AG04450 (cell line): Measurements from ENCODE around the gene PAFAH1B1. TPM values are rescaled to one million over a fixed set of nuclear protein-coding genes. Genes with fewer than 3 reads are reported as not detected.

Experiments used
- CTCF ChIA-PET: fragments of 300-600, 350-600 bp; formaldehyde crosslinking; extraction: SDS; loops from one replicate; lab custom pipeline; 2022; ENCODE audit warnings: antibody characterized with exemption, inconsistent platforms; lab: Charles Lee
- POLR2A ChIA-PET: fragments of 350-600 bp; formaldehyde crosslinking; extraction: SDS; loops from one replicate; lab custom pipeline; 2021; ENCODE audit warnings: antibody characterized with exemption, inconsistent platforms; lab: Yijun Ruan, JAX
- DNase-seq: peaks from one replicate; pipeline ENCODE4 v3.0.0-alpha.2; 2011; ENCODE audit warnings: low read depth, low spot score
- H3K27ac ChIP-seq: one replicate; pipeline ENCODE4 v1.5.1; 2012; ENCODE audit warnings: low read depth, low read length, control low read depth
- H3K27me3 ChIP-seq: one replicate; pipeline ENCODE4 v1.6.0; 2012; ENCODE audit warnings: low read length; ENCODE audit not compliant: control insufficient read depth, insufficient read depth
- H3K4me3 ChIP-seq: 2 replicates; pipeline ENCODE4 v1.5.1; 2011; ENCODE audit warnings: mild to moderate bottlenecking, low read depth, low read length, control low read depth
- H3K9me3 ChIP-seq: 2 replicates; pipeline ENCODE4 v1.5.1; 2012; ENCODE audit warnings: low read length; ENCODE audit not compliant: control insufficient read depth, insufficient read depth
- CTCF ChIP-seq: IDR thresholded peaks from 2 replicates; pipeline ENCODE4 v1.5.1; 2011; ENCODE audit warnings: low read depth, low read length, control low read depth, inconsistent platforms
- polyA plus RNA-seq: library from polyadenylated mRNA; depleted of rRNA; stranded (reverse); fragments of >200 nt; gene quantifications from 2 replicates; pipeline ENCODE4 v1.2.3, GENCODE V29; 2011

The PAFAH1B1 gene
- polyA plus RNA-seq, 1 experiment: 111 TPM

DNA sequence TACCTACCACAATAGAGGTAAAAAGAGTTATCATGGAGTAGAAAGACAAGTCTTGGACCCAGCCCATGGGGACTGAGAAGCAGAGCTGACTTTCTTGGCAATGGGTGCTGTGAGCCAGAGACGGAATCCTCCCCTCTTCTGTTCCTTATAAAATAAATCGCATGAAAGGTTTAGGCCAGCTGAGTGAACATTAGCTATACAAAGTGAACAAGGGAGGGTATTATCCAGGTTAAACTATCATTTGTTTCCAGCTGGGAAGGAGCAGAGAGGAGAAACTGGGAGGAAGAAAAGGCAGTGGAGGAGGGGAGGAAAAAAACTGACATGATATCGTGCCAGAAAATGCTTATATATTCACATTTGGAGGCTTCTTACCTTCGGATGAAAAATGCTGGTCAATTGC is 13.3 kb upstream of the PAFAH1B1 start:
- Histone ChIP-seq H3K27me3 (peaks cover 9% of the 10 kb centered on the region), H3K4me3 (no peak overlapping the region), H3K27ac (no peak overlapping the region), H3K9me3 (no peaks in the 10 kb centered on the region)
- no peak for DNase-seq
- TF ChIP-seq CTCF: no peak
- POLR2A ChIA-PET: no interaction called here
- CTCF ChIA-PET: interaction anchor here (1.2 kb wide), 1 partner anchor 96 kb away, joined by 3 read pairs; no protein-coding TSS in a partner anchor

DNA sequence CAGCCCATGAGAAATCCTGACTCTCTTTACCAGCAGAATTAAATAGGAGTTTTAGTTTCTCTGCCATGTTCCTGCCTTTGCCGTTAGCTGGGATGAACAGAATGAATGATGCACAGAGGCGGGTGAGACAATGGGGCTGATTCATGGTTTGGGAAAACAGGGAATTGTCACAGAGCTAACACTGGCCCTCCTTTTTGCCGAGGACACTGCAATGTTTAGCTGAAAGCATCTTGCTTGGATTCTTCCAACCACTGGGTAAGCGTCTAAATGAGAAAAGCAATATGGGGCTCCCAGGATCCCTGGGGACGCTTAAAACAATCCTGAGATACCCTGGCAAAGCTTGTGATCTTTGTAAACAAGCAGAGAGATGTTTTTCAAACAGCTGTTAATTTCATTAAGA is 12.8 kb upstream of the PAFAH1B1 start:
- no peak for DNase-seq

DNA sequence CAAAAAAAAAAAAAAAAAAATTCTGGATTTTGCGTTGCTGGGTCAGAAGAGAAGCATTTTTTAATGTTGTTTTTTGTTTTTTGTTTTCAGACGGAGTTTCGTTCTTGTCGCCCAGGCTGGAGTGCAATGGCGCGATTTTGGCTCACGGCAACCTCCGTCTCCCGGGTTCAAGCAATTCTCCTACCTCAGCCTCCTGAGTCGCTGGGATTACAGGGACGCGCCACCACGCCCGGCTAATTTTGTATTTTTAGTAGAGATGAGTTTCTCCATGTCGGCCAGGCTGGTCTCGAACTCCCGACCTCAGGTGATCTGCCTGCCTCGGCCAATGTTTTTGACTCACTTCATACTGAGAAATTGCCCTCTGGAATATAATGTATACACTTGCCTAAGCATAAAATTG is 11.0 kb upstream of the PAFAH1B1 start:
- Histone ChIP-seq H3K9me3 (no peaks in the 10 kb centered on the region), H3K27ac (no peak overlapping the region), H3K27me3 (peaks cover 7% of the 10 kb centered on the region), H3K4me3 (no peak overlapping the region)
- no peak for TF ChIP-seq CTCF
- POLR2A ChIA-PET: no interaction called here
- DNase-seq: no peak
- CTCF ChIA-PET: no interaction called here

More for the DNA sequence above, 12.8 kb upstream of the PAFAH1B1 start:
- POLR2A ChIA-PET: no interaction called here
- Histone ChIP-seq H3K27ac (no peak overlapping the region), H3K27me3 (peaks cover 9% of the 10 kb centered on the region), H3K4me3 (no peak overlapping the region), H3K9me3 (no peaks in the 10 kb centered on the region)
- CTCF ChIA-PET: interaction anchor here (1.2 kb wide), 1 partner anchor 95 kb away, joined by 3 read pairs; no protein-coding TSS in a partner anchor
- TF ChIP-seq CTCF: no peak

DNA sequence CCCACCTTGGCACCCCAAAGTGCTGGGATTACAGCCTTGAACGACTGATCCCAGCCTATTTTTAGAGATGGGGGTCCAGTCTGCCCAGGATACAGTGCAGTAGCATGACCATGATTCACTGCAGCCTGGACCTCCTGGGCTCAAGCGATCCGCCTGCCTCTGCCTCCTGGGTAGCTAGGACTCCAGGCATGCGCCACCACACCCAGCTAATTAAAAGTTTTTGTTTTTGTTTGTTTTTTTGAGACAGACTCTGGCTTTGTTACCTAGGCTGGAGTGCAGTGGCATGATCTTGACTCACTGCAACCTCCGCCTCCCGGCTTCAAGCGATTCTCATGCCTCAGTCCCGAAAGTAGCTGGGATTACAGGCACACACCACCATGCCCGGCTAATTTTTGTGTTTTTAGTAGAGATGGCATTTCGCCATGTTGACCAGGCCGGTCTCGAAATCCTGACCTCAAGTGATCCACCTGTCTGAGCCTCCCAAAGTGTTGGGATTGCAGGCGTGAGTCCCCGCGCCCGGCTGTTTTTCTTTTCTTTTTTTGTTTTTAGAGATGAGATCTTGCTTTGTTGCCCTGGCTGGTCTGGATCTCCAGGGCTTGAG is 2.3 kb upstream of the PAFAH1B1 start:
- DNase-seq: no peak
- Histone ChIP-seq H3K27me3 (no peaks in the 10 kb centered on the region), H3K9me3 (peaks cover 3% of the 10 kb centered on the region; the same call in 1 of the 2 replicates), H3K27ac (no peak overlapping the region), H3K4me3 (no peak overlapping the region)
- POLR2A ChIA-PET: interaction anchor here (0.5 kb wide), 1 partner anchor 1148 kb away, joined by 8 read pairs; no protein-coding TSS in a partner anchor
- TF ChIP-seq CTCF: no peak
- CTCF ChIA-PET: no interaction called here
